ENCODE measurements around the gene NEMF.

GRCh38 chr14:49786315-49786714, 66.3 kb downstream of the NEMF start:
- TF ChIP-seq, protein P1, sequence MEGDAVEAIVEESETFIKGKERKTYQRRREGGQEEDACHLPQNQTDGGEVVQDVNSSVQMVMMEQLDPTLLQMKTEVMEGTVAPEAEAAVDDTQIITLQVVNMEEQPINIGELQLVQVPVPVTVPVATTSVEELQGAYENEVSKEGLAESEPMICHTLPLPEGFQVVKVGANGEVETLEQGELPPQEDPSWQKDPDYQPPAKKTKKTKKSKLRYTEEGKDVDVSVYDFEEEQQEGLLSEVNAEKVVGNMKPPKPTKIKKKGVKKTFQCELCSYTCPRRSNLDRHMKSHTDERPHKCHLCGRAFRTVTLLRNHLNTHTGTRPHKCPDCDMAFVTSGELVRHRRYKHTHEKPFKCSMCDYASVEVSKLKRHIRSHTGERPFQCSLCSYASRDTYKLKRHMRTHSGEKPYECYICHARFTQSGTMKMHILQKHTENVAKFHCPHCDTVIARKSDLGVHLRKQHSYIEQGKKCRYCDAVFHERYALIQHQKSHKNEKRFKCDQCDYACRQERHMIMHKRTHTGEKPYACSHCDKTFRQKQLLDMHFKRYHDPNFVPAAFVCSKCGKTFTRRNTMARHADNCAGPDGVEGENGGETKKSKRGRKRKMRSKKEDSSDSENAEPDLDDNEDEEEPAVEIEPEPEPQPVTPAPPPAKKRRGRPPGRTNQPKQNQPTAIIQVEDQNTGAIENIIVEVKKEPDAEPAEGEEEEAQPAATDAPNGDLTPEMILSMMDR (IDR thresholded peaks at IDR 0.05 in 2 of 3, conservative IDR thresholded peaks at IDR 0.05 in 1 of 3; ENCODE audit: borderline replicate concordance in 1 of 3, insufficient read depth in 1 of 3, low read depth in 2 of 3, low read length in 2 of 3) = no peak
- TF ChIP-seq REST (IDR thresholded peaks at IDR 0.05; ENCODE audit: low read depth) = no peak
- no peak for TF ChIP-seq EGR1 (IDR thresholded peaks at IDR 0.05; ENCODE audit: low read depth)
- TF ChIP-seq POLR2AphosphoS5 (IDR thresholded peaks at IDR 0.05; ENCODE audit: low read depth, low read length) = no peak
- no peak for TF ChIP-seq POLR2A (IDR thresholded peaks at IDR 0.05; ENCODE audit: borderline replicate concordance, extremely low read depth, insufficient read depth, insufficient read length)
- TF ChIP-seq SRF (IDR thresholded peaks at IDR 0.05; ENCODE audit: low read depth) = no peak
- no peak for TF ChIP-seq EZH2phosphoT487 (IDR thresholded peaks at IDR 0.05; ENCODE audit: borderline replicate concordance)
- TF ChIP-seq ZNF274 (IDR thresholded peaks at IDR 0.05; ENCODE audit: low read depth, low read length) = no peak
- no peak for TF ChIP-seq ZFX (IDR thresholded peaks at IDR 0.05)
- TF ChIP-seq EZH2 (IDR thresholded peaks at IDR 0.05) = no peak
- TF ChIP-seq RAD21 (IDR thresholded peaks at IDR 0.05; ENCODE audit: low read depth) = no peak
- TF ChIP-seq TCF7L2 (IDR thresholded peaks at IDR 0.05; ENCODE audit: borderline replicate concordance, extremely low read depth, insufficient read depth, insufficient read length) = no peak
